A549 (cell line): ENCODE data around the gene PUDP. TPM values are rescaled to one million over a fixed set of nuclear protein-coding genes. Genes with fewer than 3 reads are reported as not detected.

Source experiments
- ATAC-seq, 2 experiments: fragments of 200-7000 bp in 1 of 2; fragments of >200 bp in 1 of 2; cut with Nextera tagmentation in 1 of 2; cut with Tn5 transposase in 1 of 2; 3 replicates each; pipeline versions ENCODE4 v1.8.0 to v1.9.1; 2018 to 2020; ENCODE audit warnings: mild to moderate bottlenecking in 1 of 2, moderate library complexity in 1 of 2
- CTCF ChIA-PET: fragments of 300-600 bp; sonication (Branson Sonifier 250); formaldehyde crosslinking; extraction: SDS; loops from one replicate; lab custom pipeline; 2021; ENCODE audit warnings: antibody characterized with exemption, inconsistent platforms; lab: Yijun Ruan, JAX
- POLR2A ChIA-PET: fragments of 350-600 bp; formaldehyde crosslinking; extraction: SDS; loops from one replicate; lab custom pipeline; 2021; ENCODE audit warnings: antibody characterized with exemption, inconsistent platforms; lab: Yijun Ruan, JAX
- DNase-seq, 2 experiments: peaks; one replicate each; pipeline versions ENCODE4 v3.0.0 to v3.0.0-alpha.2; 2011 to 2016; ENCODE audit warnings: low read depth in 1 of 2, low spot score in 1 of 2
- FAIRE-seq: peaks from 2 replicates; lab custom pipeline; 2011; peaks lifted over from hg19 to GRCh38; lab: Jason Lieb, UNC
- H3K27ac ChIP-seq, 2 experiments: fragments of >200 bp; sonication (Bioruptor Twin); formaldehyde crosslinking; 3 replicates each; pipeline ENCODE4 v1.5.1; 2016 to 2017
- H3K4me1 ChIP-seq: fragments of >200 bp; sonication (Bioruptor Twin); formaldehyde crosslinking; 3 replicates; pipeline ENCODE4 v1.6.1; 2016
- H3K4me2 ChIP-seq: fragments of >200 bp; sonication (Bioruptor Twin); formaldehyde crosslinking; 3 replicates; pipeline ENCODE4 v1.6.1; 2016
- H3K4me3 ChIP-seq: fragments of >200 bp; sonication (Bioruptor Twin); formaldehyde crosslinking; 3 replicates; pipeline ENCODE4 v1.5.1; 2016
- H3K9me3 ChIP-seq: fragments of >200 bp; sonication (Bioruptor Twin); formaldehyde crosslinking; 3 replicates; pipeline ENCODE4 v1.6.1; 2016
- CHD2 ChIP-seq: fragments of 150-350 bp; IDR thresholded peaks from 2 replicates; pipeline ENCODE4 v1.6.1; 2014; ENCODE audit warnings: low read length; ENCODE audit not compliant: partially characterized antibody
- EP300 ChIP-seq, 2 experiments: fragments of >200 bp; sonication (Bioruptor Twin); formaldehyde crosslinking; IDR thresholded peaks; 2 replicates in 1 of 2; 3 replicates in 1 of 2; pipeline ENCODE4 v1.6.1; 2016 to 2017
- ESRRA ChIP-seq: fragments of 150-350 bp; IDR thresholded peaks from 2 replicates; pipeline ENCODE4 v1.6.1; 2014; ENCODE audit warnings: mild to moderate bottlenecking, low read length, borderline replicate concordance
- FOSB ChIP-seq: fragments of 250-450 bp; sonication (Bioruptor Pico); IDR thresholded peaks from 2 replicates; pipeline ENCODE4 v1.5.0; 2020; ENCODE audit warnings: mild to moderate bottlenecking, moderate library complexity
- FOSL2 ChIP-seq, 2 experiments: fragments of 450-650 bp in 1 of 2; fragments of >200 bp in 1 of 2; sonication (Bioruptor Twin) in 1 of 2; formaldehyde crosslinking; IDR thresholded peaks; 2 replicates each; pipeline versions ENCODE4 v1.5.0 to v1.6.1; 2016 to 2020; ENCODE audit warnings: mild to moderate bottlenecking in 1 of 2, moderate library complexity in 1 of 2
- HOXA7 ChIP-seq: fragments of 250-450 bp; sonication (Bioruptor Pico); IDR thresholded peaks from 2 replicates; pipeline ENCODE4 v1.5.0; 2020; ENCODE audit warnings: mild to moderate bottlenecking, moderate library complexity
- HOXB13 ChIP-seq: fragments of 250-450 bp; sonication (Bioruptor Pico); IDR thresholded peaks from 2 replicates; pipeline ENCODE4 v1.5.0; 2020; ENCODE audit warnings: low read depth, mild to moderate bottlenecking, moderate library complexity
- HOXB5 ChIP-seq: fragments of 250-450 bp; sonication (Bioruptor Pico); IDR thresholded peaks from 2 replicates; pipeline ENCODE4 v1.5.0; 2020; ENCODE audit warnings: mild to moderate bottlenecking, moderate library complexity
- JUN ChIP-seq, 2 experiments: fragments of >200 bp; sonication (Bioruptor Twin); formaldehyde crosslinking; IDR thresholded peaks; 2 replicates in 1 of 2; 3 replicates in 1 of 2; pipeline ENCODE4 v1.6.1; 2016 to 2017
- KDM1A ChIP-seq: fragments of 200-600 bp; sonication (generic); IDR thresholded peaks from 2 replicates; pipeline ENCODE4 v1.6.1; 2016; ENCODE audit warnings: low read depth, mild to moderate bottlenecking
- KDM5A ChIP-seq: fragments of 200-600 bp; sonication (generic); IDR thresholded peaks from 2 replicates; pipeline ENCODE4 v1.6.1; 2016; ENCODE audit warnings: antibody characterized with exemption, mild to moderate bottlenecking
- MAFK ChIP-seq: fragments of 450-650 bp; IDR thresholded peaks from 2 replicates; pipeline ENCODE4 v1.6.1; 2014; ENCODE audit not compliant: partially characterized antibody
- MAZ ChIP-seq: fragments of 150-350 bp; IDR thresholded peaks from 2 replicates; pipeline ENCODE4 v1.6.1; 2014; ENCODE audit warnings: antibody characterized with exemption, low read depth, low read length, borderline replicate concordance
- NFE2L2 ChIP-seq: fragments of 150-350 bp; conservative IDR thresholded peaks from 2 replicates; pipeline ENCODE4 v1.6.1; 2014; ENCODE audit warnings: low read length
- NPAS2 ChIP-seq: fragments of 250-450 bp; sonication (Bioruptor Pico); IDR thresholded peaks from 2 replicates; pipeline ENCODE4 v1.8.0; 2022; ENCODE audit warnings: mild to moderate bottlenecking, moderate library complexity, borderline replicate concordance
- NR3C1 ChIP-seq: fragments of >200 bp; sonication (Bioruptor Twin); formaldehyde crosslinking; IDR thresholded peaks from 3 replicates; pipeline ENCODE4 v1.6.1; 2017
- PHF8 ChIP-seq: fragments of 200-600 bp; sonication (generic); IDR thresholded peaks from 2 replicates; pipeline ENCODE4 v1.6.1; 2016; ENCODE audit warnings: low read depth, mild to moderate bottlenecking, antibody characterized with exemption, moderate library complexity, borderline replicate concordance
- POLR2A ChIP-seq: IDR thresholded peaks from 2 replicates; pipeline ENCODE4 v1.6.1; 2012; ENCODE audit warnings: mild to moderate bottlenecking, low read length
- RARB ChIP-seq: fragments of 250-450 bp; sonication (Bioruptor Pico); IDR thresholded peaks from 2 replicates; pipeline ENCODE4 v1.8.0; 2021; ENCODE audit warnings: mild to moderate bottlenecking, moderate library complexity
- RCOR1 ChIP-seq: fragments of 150-350 bp; IDR thresholded peaks from 2 replicates; pipeline ENCODE4 v1.6.1; 2014; ENCODE audit warnings: antibody characterized with exemption, low read length, low read depth
- TFCP2L1 ChIP-seq: fragments of 250-450 bp; sonication (Bioruptor Pico); IDR thresholded peaks from 2 replicates; pipeline ENCODE4 v1.5.0; 2021; ENCODE audit warnings: mild to moderate bottlenecking
- TP53 ChIP-seq: fragments of 250-450 bp; sonication (Bioruptor Pico); IDR thresholded peaks from 2 replicates; pipeline ENCODE4 v1.5.0; 2021; ENCODE audit warnings: mild to moderate bottlenecking, moderate library complexity
- ZNF302 ChIP-seq: fragments of 250-450 bp; sonication (Bioruptor Pico); IDR thresholded peaks from 2 replicates; pipeline ENCODE4 v1.9.0; 2021; ENCODE audit warnings: inconsistent platforms, mild to moderate bottlenecking, moderate library complexity
- ZSCAN20 ChIP-seq: fragments of 250-450 bp; sonication (Bioruptor Pico); IDR thresholded peaks from 2 replicates; pipeline ENCODE4 v1.8.0; 2022; ENCODE audit warnings: mild to moderate bottlenecking, moderate library complexity
- WGBS: methylation state at CpG from one replicate; pipeline ENCODE4 v1.1.6; 2017; ENCODE audit errors: missing lambda C conversion rate; 5-methylcytosine and 5-hydroxymethylcytosine counted together
- polyA plus RNA-seq, 4 experiments: library from polyadenylated mRNA; depleted of rRNA in 3 of 4; stranded (reverse); fragments of >200 nt; fragmentation: RNase III in 1 of 4; extraction: RNeasy Plus Mini Kit Qiagen cat#74134 plus additional on column Dnase treatment in 1 of 4; gene quantifications; 2 replicates in 3 of 4; 3 replicates in 1 of 4; pipeline ENCODE4 v1.2.3, GENCODE V29; 2011 to 2017
- TF ChIP-seq, protein P1 (sequence below): fragments of 250-450 bp; sonication (Bioruptor Pico); IDR thresholded peaks from 2 replicates; pipeline ENCODE4 v1.5.0; 2020; ENCODE audit warnings: low read depth, mild to moderate bottlenecking, moderate library complexity
- TF ChIP-seq, protein P2 (sequence below): fragments of >200 bp; sonication (Bioruptor Twin); formaldehyde crosslinking; IDR thresholded peaks from 3 replicates; pipeline ENCODE4 v1.6.1; 2016
- TF ChIP-seq, protein P3 (sequence below): fragments of >200 bp; sonication (Bioruptor Twin); formaldehyde crosslinking; IDR thresholded peaks from 3 replicates; pipeline ENCODE4 v1.5.1; 2016
- TF ChIP-seq, protein P4 (sequence below): IDR thresholded peaks from 2 replicates; pipeline ENCODE4 v1.6.1; 2012
- TF ChIP-seq, protein P5 (sequence below): IDR thresholded peaks from 2 replicates; pipeline ENCODE4 v1.6.1; 2012
- TF ChIP-seq, protein P6 (sequence below): fragments of 450-650 bp; IDR thresholded peaks from 2 replicates; pipeline ENCODE4 v1.6.1; 2014; ENCODE audit warnings: antibody characterized with exemption

Gene PUDP
- polyA plus RNA-seq, 2 of the 4 experiments (the other 2 are of a cell fraction): 26.2 to 50.7 TPM

DNA sequence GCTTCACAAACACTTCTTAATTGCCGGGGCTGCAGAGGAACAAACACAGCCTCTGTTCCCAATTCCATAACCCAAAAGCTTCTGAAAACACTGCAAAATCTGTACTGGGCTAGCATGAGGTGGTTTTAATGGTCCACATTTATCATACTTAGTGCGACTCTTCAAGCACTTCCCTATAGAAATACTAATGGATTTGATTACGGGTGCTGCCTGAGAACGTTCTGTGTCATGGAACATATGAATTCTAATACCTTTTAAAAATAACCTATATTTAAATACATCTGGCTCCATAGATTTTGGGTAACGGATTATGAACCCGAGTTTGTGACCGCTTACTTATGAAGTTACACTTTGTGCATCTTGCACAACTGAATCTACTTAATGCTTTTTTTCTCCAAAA, 35.9 kb downstream of the PUDP start (continued):
- TF ChIP-seq HOXB13 (CRISPR knock-in tag) (no peak), FOSB (CRISPR knock-in tag) (no peak), TP53 (no peak)

DNA sequence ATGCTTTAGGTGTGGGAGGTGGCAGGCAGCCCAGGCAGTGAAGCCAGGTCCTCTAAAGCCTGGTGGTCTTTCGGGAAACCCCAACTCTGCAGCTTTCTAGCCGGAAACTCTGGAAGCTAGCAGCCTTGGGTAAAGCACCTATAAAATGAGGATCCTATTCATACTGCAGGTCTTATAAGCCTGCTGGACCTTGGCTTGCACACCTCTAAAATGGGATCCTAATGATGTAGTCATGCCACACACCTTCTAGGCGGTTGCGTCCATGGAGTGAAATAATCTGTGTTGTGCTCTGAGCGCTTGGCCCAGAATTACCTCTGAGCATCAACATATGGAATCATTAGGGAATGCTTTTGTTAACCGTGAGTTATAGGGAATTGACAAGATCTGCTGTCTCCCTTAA, 36.4 kb downstream of the PUDP start:
- CTCF ChIA-PET: interaction anchor here (1.1 kb wide), 1 partner anchor 45 kb away, joined by 3 read pairs; no protein-coding TSS in a partner anchor
- FAIRE-seq (peak; percentile 28), ATAC-seq (no peak), DNase-seq (no peak)
- Histone ChIP-seq H3K4me3 (no peak overlapping the region), H3K9me3 (no peaks in the 10 kb centered on the region), H3K4me2 (no peak overlapping the region), H3K4me1 (0 out of 3 replicates have a peak, but pooled peaks cover 3% of the 10 kb centered on the region), H3K27ac (no peak overlapping the region)
- POLR2A ChIA-PET: interaction anchor here (0.5 kb wide), 1 partner anchor 17 kb away, joined by 3 read pairs; no protein-coding TSS in a partner anchor
- 94% methylated on average over 6 of the region's 6 CpGs for WGBS
- TF ChIP-seq ESRRA (no peak), ZNF302 (CRISPR knock-in tag) (no peak), PHF8 (no peak), HOXB5 (CRISPR knock-in tag) (no peak), NR3C1 (no peak), KDM1A (no peak), RCOR1 (no peak), TFCP2L1 (CRISPR knock-in tag) (no peak), RARB (CRISPR knock-in tag) (no peak), NFE2L2 (no peak), KDM5A (no peak), TP53 (no peak), MAFK (no peak), ZSCAN20 (no peak), POLR2A (no peak), FOSB (CRISPR knock-in tag) (no peak)
- TF ChIP-seq, protein P1, sequence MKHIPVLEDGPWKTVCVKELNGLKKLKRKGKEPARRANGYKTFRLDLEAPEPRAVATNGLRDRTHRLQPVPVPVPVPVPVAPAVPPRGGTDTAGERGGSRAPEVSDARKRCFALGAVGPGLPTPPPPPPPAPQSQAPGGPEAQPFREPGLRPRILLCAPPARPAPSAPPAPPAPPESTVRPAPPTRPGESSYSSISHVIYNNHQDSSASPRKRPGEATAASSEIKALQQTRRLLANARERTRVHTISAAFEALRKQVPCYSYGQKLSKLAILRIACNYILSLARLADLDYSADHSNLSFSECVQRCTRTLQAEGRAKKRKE (CRISPR knock-in tag): no peak

DNA sequence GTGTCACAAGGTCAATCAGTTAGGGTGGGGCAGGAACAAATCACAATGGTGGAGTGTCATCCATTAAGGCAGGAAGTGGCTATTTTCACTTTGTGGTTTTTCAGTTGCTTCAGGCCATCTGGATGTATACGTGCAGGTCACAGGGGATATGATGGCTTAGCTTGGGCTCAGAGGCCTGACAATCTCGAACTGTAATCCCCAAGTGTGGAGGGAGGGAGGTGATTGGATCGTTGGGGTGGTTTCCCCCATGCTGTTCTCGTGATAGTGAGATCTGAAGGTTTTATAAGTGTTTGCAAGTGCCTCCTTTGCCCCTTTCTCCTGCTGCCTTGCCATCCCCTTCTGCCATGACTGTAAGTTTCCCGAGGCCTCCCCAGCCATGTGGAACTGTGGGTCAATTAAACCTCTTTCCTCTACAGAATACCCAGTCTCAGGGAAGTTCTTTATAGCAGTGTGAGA, 37.1 kb downstream of the PUDP start:
- TF ChIP-seq NPAS2 (CRISPR knock-in tag) (no peak), HOXB5 (CRISPR knock-in tag) (no peak), FOSB (CRISPR knock-in tag) (no peak), HOXA7 (CRISPR knock-in tag) (no peak), MAZ (no peak), CHD2 (no peak), NFE2L2 (no peak), EP300 (IDR thresholded peaks at IDR 0.05) (no peak), JUN (IDR thresholded peaks at IDR 0.05) (no peak), POLR2A (no peak), RCOR1 (no peak), FOSL2 (IDR thresholded peaks at IDR 0.05) (no peak), FOSL2 (CRISPR knock-in tag; IDR thresholded peaks at IDR 0.05) (no peak), ZNF302 (CRISPR knock-in tag) (no peak)
- TF ChIP-seq, protein P2, sequence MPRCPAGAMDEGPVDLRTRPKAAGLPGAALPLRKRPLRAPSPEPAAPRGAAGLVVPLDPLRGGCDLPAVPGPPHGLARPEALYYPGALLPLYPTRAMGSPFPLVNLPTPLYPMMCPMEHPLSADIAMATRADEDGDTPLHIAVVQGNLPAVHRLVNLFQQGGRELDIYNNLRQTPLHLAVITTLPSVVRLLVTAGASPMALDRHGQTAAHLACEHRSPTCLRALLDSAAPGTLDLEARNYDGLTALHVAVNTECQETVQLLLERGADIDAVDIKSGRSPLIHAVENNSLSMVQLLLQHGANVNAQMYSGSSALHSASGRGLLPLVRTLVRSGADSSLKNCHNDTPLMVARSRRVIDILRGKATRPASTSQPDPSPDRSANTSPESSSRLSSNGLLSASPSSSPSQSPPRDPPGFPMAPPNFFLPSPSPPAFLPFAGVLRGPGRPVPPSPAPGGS: no peak
- TF ChIP-seq, protein P3, sequence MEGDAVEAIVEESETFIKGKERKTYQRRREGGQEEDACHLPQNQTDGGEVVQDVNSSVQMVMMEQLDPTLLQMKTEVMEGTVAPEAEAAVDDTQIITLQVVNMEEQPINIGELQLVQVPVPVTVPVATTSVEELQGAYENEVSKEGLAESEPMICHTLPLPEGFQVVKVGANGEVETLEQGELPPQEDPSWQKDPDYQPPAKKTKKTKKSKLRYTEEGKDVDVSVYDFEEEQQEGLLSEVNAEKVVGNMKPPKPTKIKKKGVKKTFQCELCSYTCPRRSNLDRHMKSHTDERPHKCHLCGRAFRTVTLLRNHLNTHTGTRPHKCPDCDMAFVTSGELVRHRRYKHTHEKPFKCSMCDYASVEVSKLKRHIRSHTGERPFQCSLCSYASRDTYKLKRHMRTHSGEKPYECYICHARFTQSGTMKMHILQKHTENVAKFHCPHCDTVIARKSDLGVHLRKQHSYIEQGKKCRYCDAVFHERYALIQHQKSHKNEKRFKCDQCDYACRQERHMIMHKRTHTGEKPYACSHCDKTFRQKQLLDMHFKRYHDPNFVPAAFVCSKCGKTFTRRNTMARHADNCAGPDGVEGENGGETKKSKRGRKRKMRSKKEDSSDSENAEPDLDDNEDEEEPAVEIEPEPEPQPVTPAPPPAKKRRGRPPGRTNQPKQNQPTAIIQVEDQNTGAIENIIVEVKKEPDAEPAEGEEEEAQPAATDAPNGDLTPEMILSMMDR: no peak
- TF ChIP-seq, protein P4, sequence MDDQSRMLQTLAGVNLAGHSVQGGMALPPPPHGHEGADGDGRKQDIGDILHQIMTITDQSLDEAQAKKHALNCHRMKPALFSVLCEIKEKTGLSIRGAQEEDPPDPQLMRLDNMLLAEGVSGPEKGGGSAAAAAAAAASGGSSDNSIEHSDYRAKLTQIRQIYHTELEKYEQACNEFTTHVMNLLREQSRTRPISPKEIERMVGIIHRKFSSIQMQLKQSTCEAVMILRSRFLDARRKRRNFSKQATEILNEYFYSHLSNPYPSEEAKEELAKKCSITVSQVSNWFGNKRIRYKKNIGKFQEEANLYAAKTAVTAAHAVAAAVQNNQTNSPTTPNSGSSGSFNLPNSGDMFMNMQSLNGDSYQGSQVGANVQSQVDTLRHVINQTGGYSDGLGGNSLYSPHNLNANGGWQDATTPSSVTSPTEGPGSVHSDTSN: no peak
- TF ChIP-seq, protein P1 (CRISPR knock-in tag): no peak
- TF ChIP-seq, protein P5, sequence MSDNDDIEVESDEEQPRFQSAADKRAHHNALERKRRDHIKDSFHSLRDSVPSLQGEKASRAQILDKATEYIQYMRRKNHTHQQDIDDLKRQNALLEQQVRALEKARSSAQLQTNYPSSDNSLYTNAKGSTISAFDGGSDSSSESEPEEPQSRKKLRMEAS: no peak
- TF ChIP-seq, protein P6, sequence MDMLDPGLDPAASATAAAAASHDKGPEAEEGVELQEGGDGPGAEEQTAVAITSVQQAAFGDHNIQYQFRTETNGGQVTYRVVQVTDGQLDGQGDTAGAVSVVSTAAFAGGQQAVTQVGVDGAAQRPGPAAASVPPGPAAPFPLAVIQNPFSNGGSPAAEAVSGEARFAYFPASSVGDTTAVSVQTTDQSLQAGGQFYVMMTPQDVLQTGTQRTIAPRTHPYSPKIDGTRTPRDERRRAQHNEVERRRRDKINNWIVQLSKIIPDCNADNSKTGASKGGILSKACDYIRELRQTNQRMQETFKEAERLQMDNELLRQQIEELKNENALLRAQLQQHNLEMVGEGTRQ: no peak
- Histone ChIP-seq H3K9me3 (no peaks in the 10 kb centered on the region), H3K27ac (no peak overlapping the region), H3K4me1 (0 out of 3 replicates have a peak, but pooled peaks cover 3% of the 10 kb centered on the region), H3K4me3 (no peak overlapping the region), H3K4me2 (no peak overlapping the region)
- FAIRE-seq (no peak), DNase-seq (no peak), ATAC-seq (no peak)
- 86% methylated on average over 4 of the region's 5 CpGs for WGBS
- POLR2A ChIA-PET: interaction anchor here (0.5 kb wide), 1 partner anchor 18 kb away, joined by 3 read pairs; no protein-coding TSS in a partner anchor
- CTCF ChIA-PET: no interaction called here
